GM12878 (cell line): ENCODE measurements around the gene CTNNA2.
"Not testable (repeated sequence)": the region's sequence is repeated elsewhere in the genome, so short reads cannot be mapped to it uniquely, and the experiment has no call there.

Experiments used
- BRCA1 ChIP-seq: IDR thresholded peaks from 2 replicates; pipeline ENCODE4 v1.6.1; 2011; ENCODE audit warnings: low read depth, low read length, improper control_type of control experiment
- FOXK2 ChIP-seq: fragments of 450-650 bp; IDR thresholded peaks from 2 replicates; pipeline ENCODE4 v1.6.1; 2017; ENCODE audit warnings: mild to moderate bottlenecking, moderate library complexity
- RAD21 ChIP-seq: IDR thresholded peaks from 2 replicates; pipeline ENCODE4 v1.6.1; 2011; ENCODE audit warnings: mild to moderate bottlenecking, low read depth, low read length, moderate library complexity; ENCODE audit not compliant: insufficient read depth
- RAD51 ChIP-seq: fragments of 450-650 bp; IDR thresholded peaks from 2 replicates; pipeline ENCODE4 v1.6.1; 2016; ENCODE audit warnings: moderate library complexity, mild to moderate bottlenecking, inconsistent platforms
- TCF7 ChIP-seq: IDR thresholded peaks from 2 replicates; pipeline ENCODE4 v1.6.1; 2014; ENCODE audit warnings: antibody characterized with exemption, borderline replicate concordance
- ZNF592 ChIP-seq: fragments of 450-650 bp; IDR thresholded peaks from 2 replicates; pipeline ENCODE4 v1.6.1; 2017; ENCODE audit warnings: mild to moderate bottlenecking, moderate library complexity
- TF ChIP-seq, protein P1 (sequence below): IDR thresholded peaks from 2 replicates; pipeline ENCODE4 v1.6.1; 2011; ENCODE audit warnings: mild to moderate bottlenecking, low read depth, low read length, moderate library complexity; ENCODE audit not compliant: insufficient replicate concordance
- TF ChIP-seq, protein P2 (sequence below), 3 experiments: IDR thresholded peaks in 2 of 3; conservative IDR thresholded peaks in 1 of 3; 2 replicates each; pipeline ENCODE4 v1.5.1; 2011; ENCODE audit warnings: low read depth in 3 of 3, low read length in 3 of 3, mild to moderate bottlenecking in 3 of 3, control low read depth in 2 of 3, moderate library complexity in 2 of 3, inconsistent platforms in 1 of 3, mixed read lengths in 1 of 3; ENCODE audit not compliant: control insufficient read depth in 2 of 3, insufficient read depth in 1 of 3; ENCODE audit errors: extremely low read depth in 1 of 3

- TF ChIP-seq, protein P1, sequence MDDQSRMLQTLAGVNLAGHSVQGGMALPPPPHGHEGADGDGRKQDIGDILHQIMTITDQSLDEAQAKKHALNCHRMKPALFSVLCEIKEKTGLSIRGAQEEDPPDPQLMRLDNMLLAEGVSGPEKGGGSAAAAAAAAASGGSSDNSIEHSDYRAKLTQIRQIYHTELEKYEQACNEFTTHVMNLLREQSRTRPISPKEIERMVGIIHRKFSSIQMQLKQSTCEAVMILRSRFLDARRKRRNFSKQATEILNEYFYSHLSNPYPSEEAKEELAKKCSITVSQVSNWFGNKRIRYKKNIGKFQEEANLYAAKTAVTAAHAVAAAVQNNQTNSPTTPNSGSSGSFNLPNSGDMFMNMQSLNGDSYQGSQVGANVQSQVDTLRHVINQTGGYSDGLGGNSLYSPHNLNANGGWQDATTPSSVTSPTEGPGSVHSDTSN, result not testable (repeated sequence)
- TF ChIP-seq, protein P2, sequence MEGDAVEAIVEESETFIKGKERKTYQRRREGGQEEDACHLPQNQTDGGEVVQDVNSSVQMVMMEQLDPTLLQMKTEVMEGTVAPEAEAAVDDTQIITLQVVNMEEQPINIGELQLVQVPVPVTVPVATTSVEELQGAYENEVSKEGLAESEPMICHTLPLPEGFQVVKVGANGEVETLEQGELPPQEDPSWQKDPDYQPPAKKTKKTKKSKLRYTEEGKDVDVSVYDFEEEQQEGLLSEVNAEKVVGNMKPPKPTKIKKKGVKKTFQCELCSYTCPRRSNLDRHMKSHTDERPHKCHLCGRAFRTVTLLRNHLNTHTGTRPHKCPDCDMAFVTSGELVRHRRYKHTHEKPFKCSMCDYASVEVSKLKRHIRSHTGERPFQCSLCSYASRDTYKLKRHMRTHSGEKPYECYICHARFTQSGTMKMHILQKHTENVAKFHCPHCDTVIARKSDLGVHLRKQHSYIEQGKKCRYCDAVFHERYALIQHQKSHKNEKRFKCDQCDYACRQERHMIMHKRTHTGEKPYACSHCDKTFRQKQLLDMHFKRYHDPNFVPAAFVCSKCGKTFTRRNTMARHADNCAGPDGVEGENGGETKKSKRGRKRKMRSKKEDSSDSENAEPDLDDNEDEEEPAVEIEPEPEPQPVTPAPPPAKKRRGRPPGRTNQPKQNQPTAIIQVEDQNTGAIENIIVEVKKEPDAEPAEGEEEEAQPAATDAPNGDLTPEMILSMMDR (IDR thresholded peaks at IDR 0.05 in 2 of 3, conservative IDR thresholded peaks at IDR 0.05 in 1 of 3; ENCODE audit: control insufficient read depth in 2 of 3, extremely low read depth in 1 of 3, insufficient read depth in 1 of 3, low read depth in 3 of 3, low read length in 3 of 3), result not testable (repeated sequence)
- TF ChIP-seq BRCA1, RAD21, RAD51, TCF7, FOXK2, ZNF592: not testable (repeated sequence)
These were observed 633.9 kb downstream of the CTNNA2 start for GRCh38 chr2:80146757-80147156.
